Thyroid gland (tissue), 4 donors: ENCODE data around the gene SMAD3.

ENCODE experiments used
- CTCF ChIP-seq, 6 experiments: fragments of 200-600 bp in 3 of 6; fragments of 450-650 bp in 3 of 6; sonication (generic) in 3 of 6; IDR thresholded peaks; one replicate each; pipeline ENCODE4 v1.5.1; 2016 to 2019; ENCODE audit warnings: antibody characterized with exemption in 6 of 6, mild to moderate bottlenecking in 2 of 6, inconsistent platforms in 1 of 6, moderate library complexity in 1 of 6
- POLR2A ChIP-seq, 2 donors: fragments of 450-650 bp; IDR thresholded peaks; one replicate each; pipeline ENCODE4 v1.6.1; 2017; ENCODE audit warnings: antibody characterized with exemption in 2 of 2, mild to moderate bottlenecking in 2 of 2, moderate library complexity in 1 of 2

DNA sequence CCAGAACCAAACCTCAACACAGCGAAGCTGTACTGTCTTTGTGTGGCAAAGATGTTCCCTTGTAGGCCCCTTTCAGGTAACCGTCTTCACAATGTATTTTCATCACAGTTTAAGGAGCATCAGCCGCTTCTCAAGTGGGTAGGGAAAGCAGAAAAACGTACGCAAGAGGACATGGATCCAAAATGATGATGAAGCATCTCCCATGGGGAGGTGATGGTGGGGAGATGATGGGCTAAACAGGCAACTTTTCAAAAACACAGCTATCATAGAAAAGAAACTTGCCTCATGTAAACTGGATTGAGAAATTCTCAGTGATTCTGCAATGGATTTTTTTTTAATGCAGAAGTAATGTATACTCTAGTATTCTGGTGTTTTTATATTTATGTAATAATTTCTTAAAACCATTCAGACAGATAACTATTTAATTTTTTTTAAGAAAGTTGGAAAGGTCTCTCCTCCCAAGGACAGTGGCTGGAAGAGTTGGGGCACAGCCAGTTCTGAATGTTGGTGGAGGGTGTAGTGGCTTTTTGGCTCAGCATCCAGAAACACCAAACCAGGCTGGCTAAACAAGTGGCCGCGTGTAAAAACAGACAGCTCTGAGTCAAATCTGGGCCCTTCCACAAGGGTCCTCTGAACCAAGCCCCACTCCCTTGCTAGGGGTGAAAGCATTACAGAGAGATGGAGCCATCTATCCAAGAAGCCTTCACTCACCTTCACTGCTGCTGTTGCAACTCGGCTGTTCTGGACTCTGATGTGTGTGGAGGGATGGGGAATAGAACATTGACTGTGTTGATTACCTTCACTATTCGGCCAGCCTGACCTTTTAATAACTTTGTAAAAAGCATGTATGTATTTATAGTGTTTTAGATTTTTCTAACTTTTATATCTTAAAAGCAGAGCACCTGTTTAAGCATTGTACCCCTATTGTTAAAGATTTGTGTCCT is 129.0 kb downstream of the SMAD3 start:
- no peak for TF ChIP-seq CTCF (IDR thresholded peaks at IDR 0.05)
- TF ChIP-seq POLR2A (IDR thresholded peaks at IDR 0.05), result no peak
